Measurements from ENCODE around the gene PLA2G2E. TPM values are rescaled to one million over a fixed set of nuclear protein-coding genes. Genes with fewer than 3 reads are reported as not detected.

The PLA2G2E gene, protein sequence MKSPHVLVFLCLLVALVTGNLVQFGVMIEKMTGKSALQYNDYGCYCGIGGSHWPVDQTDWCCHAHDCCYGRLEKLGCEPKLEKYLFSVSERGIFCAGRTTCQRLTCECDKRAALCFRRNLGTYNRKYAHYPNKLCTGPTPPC
- total RNA-seq: not detected

- H3K36me3 ChIP-seq: no peaks in the 10 kb centered on the region
- no peaks in the 10 kb centered on the region for H3K9me3 ChIP-seq
- intact Hi-C loops (cut with DNase I): no loop called here
- H3K4me3 ChIP-seq: no peak within 1 kb of the TSS
- no peak for TF ChIP-seq POLR2A (IDR thresholded peaks at IDR 0.05)
- TF ChIP-seq, protein P1, sequence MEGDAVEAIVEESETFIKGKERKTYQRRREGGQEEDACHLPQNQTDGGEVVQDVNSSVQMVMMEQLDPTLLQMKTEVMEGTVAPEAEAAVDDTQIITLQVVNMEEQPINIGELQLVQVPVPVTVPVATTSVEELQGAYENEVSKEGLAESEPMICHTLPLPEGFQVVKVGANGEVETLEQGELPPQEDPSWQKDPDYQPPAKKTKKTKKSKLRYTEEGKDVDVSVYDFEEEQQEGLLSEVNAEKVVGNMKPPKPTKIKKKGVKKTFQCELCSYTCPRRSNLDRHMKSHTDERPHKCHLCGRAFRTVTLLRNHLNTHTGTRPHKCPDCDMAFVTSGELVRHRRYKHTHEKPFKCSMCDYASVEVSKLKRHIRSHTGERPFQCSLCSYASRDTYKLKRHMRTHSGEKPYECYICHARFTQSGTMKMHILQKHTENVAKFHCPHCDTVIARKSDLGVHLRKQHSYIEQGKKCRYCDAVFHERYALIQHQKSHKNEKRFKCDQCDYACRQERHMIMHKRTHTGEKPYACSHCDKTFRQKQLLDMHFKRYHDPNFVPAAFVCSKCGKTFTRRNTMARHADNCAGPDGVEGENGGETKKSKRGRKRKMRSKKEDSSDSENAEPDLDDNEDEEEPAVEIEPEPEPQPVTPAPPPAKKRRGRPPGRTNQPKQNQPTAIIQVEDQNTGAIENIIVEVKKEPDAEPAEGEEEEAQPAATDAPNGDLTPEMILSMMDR (IDR thresholded peaks at IDR 0.05): no peak
- H3K4me1 ChIP-seq: peaks cover 0 to 9% (median 0%) of the 10 kb centered on the region in 3 donors
- DNase-seq: no peak
- 59 to 61% methylated on average over 8 to 10 of the region's 14 CpGs for WGBS, 2 donors
- peaks cover 0 to 18% (median 0%) of the 10 kb centered on the region in 4 donors for H3K27me3 ChIP-seq
- H3K27ac ChIP-seq: no peak within 1 kb of the TSS
Observed at GRCh38 chr1:19923137-19923952, at the start of gene PLA2G2E. Gene PLA2G2E, minus strand, starts transcription at chr1:19923617. Its CDS starts 58 bp downstream, at chr1:19923559.

- TF ChIP-seq, protein P1 (IDR thresholded peaks at IDR 0.05): no peak
- no peak for TF ChIP-seq POLR2A (IDR thresholded peaks at IDR 0.05)
- intact Hi-C loops (cut with DNase I): no loop called here
Observed at GRCh38 chr1:19971664-19972063, 48.2 kb upstream of the PLA2G2E start.

GRCh38 chr1:19969898-19970660, 46.7 kb upstream of the PLA2G2E start:
- no peaks in the 10 kb centered on the region for H3K4me1 ChIP-seq
- no peak for TF ChIP-seq POLR2A (IDR thresholded peaks at IDR 0.05)
- TF ChIP-seq, protein P1 (IDR thresholded peaks at IDR 0.05): no peak

More at GRCh38 chr1:19971664-19972063, 48.2 kb upstream of the PLA2G2E start:
- H3K27me3 ChIP-seq: peaks cover 0 to 55% (median 0%) of the 10 kb centered on the region in 4 donors
- H3K4me3 ChIP-seq: no peak overlapping the region
- DNase-seq: no peak
- H3K27ac ChIP-seq: no peak overlapping the region
- H3K36me3 ChIP-seq: no peaks in the 10 kb centered on the region
- 53 to 74% methylated on average over 1 of the region's 1 CpG for WGBS, 2 donors
- H3K4me1 ChIP-seq: no peaks in the 10 kb centered on the region
- no peaks in the 10 kb centered on the region for H3K9me3 ChIP-seq

DNA sequence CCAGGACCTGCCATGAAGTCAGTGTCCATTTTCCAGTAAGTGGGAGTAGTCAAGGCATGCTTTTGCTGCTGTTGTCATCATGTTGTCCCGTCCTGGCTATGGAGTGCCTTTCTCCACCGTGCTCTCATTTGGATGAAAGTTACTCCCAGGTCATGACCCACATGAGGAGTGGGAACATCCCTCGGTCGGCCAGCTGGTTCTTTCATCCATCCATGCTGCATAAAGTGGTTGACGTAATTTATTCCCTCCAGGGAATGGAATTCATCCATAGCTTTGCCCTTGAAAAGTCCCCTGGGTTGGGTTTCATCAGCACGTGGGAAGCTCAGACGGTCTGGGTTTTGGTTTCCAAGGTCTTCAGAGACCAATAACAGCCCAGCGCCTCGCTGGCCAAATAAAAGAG, 44.4 kb upstream of the PLA2G2E start:
- H3K9me3 ChIP-seq: no peaks in the 10 kb centered on the region
- H3K27ac ChIP-seq: no peak overlapping the region
- DNase-seq: no peak
- WGBS, 2 donors: 67 to 75% methylated on average over 8 to 9 of the region's 9 CpGs
- H3K27me3 ChIP-seq: peaks cover 0 to 57% (median 0%) of the 10 kb centered on the region in 4 donors
- intact Hi-C loops (cut with DNase I): no loop called here
- H3K36me3 ChIP-seq: no peaks in the 10 kb centered on the region
- TF ChIP-seq POLR2A (IDR thresholded peaks at IDR 0.05): no peak
- TF ChIP-seq, protein P1 (IDR thresholded peaks at IDR 0.05): no peak
- no peaks in the 10 kb centered on the region for H3K4me1 ChIP-seq
- H3K4me3 ChIP-seq: no peak overlapping the region

More at GRCh38 chr1:19969898-19970660, 46.7 kb upstream of the PLA2G2E start:
- H3K9me3 ChIP-seq: no peaks in the 10 kb centered on the region
- intact Hi-C loops (cut with DNase I): no loop called here
- no peak for DNase-seq
- H3K27ac ChIP-seq: no peak overlapping the region
- 56 to 57% methylated on average over 4 to 5 of the region's 5 CpGs for WGBS, 2 donors
- peaks cover 0 to 43% (median 0%) of the 10 kb centered on the region in 4 donors for H3K27me3 ChIP-seq
- H3K4me3 ChIP-seq: no peak overlapping the region
- no peaks in the 10 kb centered on the region for H3K36me3 ChIP-seq

Measured in esophagus squamous epithelium (tissue), 5 donors.